K562 treated with DMSO at 1 percent for 48 hours (cell line): ENCODE data around the gene PTPRB. TPM values are rescaled to one million over a fixed set of nuclear protein-coding genes. Genes with fewer than 3 reads are reported as not detected.

Source experiments
- total RNA-seq: library from RNA; unstranded; fragments of 300-600 nt; gene quantifications from 2 replicates; pipeline ENCODE4 v1.2.3, GENCODE V29; 2022; ENCODE audit warnings: low replicate concordance; ENCODE audit errors: extremely low read depth

Gene PTPRB
- not detected in 2 replicates for total RNA-seq

GRCh38 chr12:70637303-70638085, at the start of gene PTPRB:
PTPRB (minus strand) TSS chr12:70637429; CDS start chr12:70637395, 34 bp downstream.

